Ovary (tissue), 9 donors: ENCODE results near the gene RMDN2. TPM values are rescaled to one million over a fixed set of nuclear protein-coding genes. Genes with fewer than 3 reads are reported as not detected.

Experiments used
- DNase-seq, 5 donors: peaks; one replicate each; pipeline ENCODE4 v3.0.0-alpha.2; 2019 to 2020
- H3K27ac ChIP-seq, 2 donors: fragments of 200-600 bp; one replicate each; pipeline versions ENCODE4 v1.5.1 to v1.8.0; 2019 to 2022
- H3K27me3 ChIP-seq: fragments of 200-600 bp; one replicate; pipeline ENCODE4 v1.8.0; 2022
- H3K36me3 ChIP-seq: fragments of 200-600 bp; sonication (generic); one replicate; pipeline ENCODE4 v1.5.1; 2019
- H3K4me1 ChIP-seq: one replicate; pipeline ENCODE4 v1.8.1; 2013; ENCODE audit warnings: mild to moderate bottlenecking, moderate library complexity; ENCODE audit not compliant: insufficient read depth
- H3K4me3 ChIP-seq: fragments of 200-600 bp; sonication (generic); one replicate; pipeline ENCODE4 v1.5.1; 2017
- H3K9me3 ChIP-seq, 2 donors: fragments of 200-600 bp in 1 of 2; sonication (generic) in 1 of 2; one replicate each; pipeline versions ENCODE4 v1.5.1 to v1.8.1; 2013 to 2019; ENCODE audit warnings: mild to moderate bottlenecking in 1 of 2, moderate library complexity in 1 of 2
- EP300 ChIP-seq: sonication (generic); formaldehyde crosslinking; IDR thresholded peaks from one replicate; pipeline ENCODE4 v1.6.1; 2017; ENCODE audit warnings: antibody characterized with exemption
- POLR2A ChIP-seq: fragments of 450-650 bp; IDR thresholded peaks from one replicate; pipeline ENCODE4 v1.6.1; 2017; ENCODE audit warnings: antibody characterized with exemption, mild to moderate bottlenecking, moderate library complexity
- WGBS, 3 donors: extraction: QIAGEN DNeasy Blood & Tissue Kit in 1 of 3; methylation state at CpG; one replicate each; pipeline versions ENCODE4 v1.1.5 to v1.1.7; 2013 to 2017; 5-methylcytosine and 5-hydroxymethylcytosine counted together
- intact Hi-C, 4 donors: fragments of 100-400 bp; cut with DNase I; formaldehyde crosslinking; loops; one replicate each; pipeline versions ENCODE4 v1.11.0 to v1.15.1; 2022 to 2023
- polyA plus RNA-seq, 2 donors: library from polyadenylated mRNA; stranded (reverse); fragments of 200-250 nt in 1 of 2; fragments of 350-450 nt in 1 of 2; fragmentation: Illumina TruSeq in 1 of 2; extraction: RNeasy Lipid Tissue Mini Kit (QIAGEN cat#74804) in 1 of 2; gene quantifications; one replicate each; pipeline ENCODE4 v1.2.3, GENCODE V29; 2013 to 2014
- total RNA-seq, 7 donors: library from RNA; depleted of rRNA in 2 of 7; stranded (reverse); fragments of >200 nt in 2 of 7; fragmentation: NEBNext Ultra II Directional in 3 of 7; extraction: Animal tissue kit (Norgen Biotek cat#: 25700) in 3 of 7; gene quantifications; one replicate each; pipeline versions ENCODE4 v1.1.0 to v1.2.4, GENCODE V29; 2016 to 2023
- TF ChIP-seq, protein P1 (sequence below), 3 donors: fragments of 450-650 bp in 2 of 3; fragments of 200-600 bp in 1 of 3; IDR thresholded peaks; one replicate each; pipeline versions ENCODE4 v1.5.1 to v1.8.0; 2016 to 2022; ENCODE audit warnings: antibody characterized with exemption in 3 of 3, mild to moderate bottlenecking in 1 of 3
- donor health status: DM: no; HTN: no; CAD: no; lungs with moderate emphysema.
- donor health status: DM: no; HTN: no; CAD: no.
- donor health status: Bipolar disorder and iron deficiency.
- donor health status: DM: yes; HTN: yes; CAD: no.
- donor health status: DM: no; HTN: no; CAD: no.
- donor health status: DM: yes; HTN: yes; CAD: no.

Gene RMDN2
- total and polyA plus RNA-seq, 9 donors = 4.7 to 60.9 (median 6.4) TPM

DNA sequence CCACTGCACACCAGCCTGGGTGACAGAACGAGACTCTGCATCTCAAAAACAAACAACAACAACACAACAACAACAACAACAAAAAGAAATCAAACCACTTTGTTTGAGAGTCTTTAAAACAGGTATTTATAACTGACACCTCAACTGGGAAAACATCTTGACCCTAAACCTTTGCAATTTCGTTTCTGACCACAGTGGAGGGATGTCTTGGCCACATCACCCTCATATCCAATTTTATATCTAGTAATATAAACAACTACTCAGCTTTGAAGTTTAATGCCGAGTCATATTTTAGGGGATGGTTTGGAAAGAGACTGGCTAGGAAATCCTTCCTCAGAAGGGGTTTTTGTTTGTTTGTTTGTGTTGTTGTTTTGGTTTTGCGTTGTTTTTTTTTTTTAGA is 37.8 kb upstream of the RMDN2 start:
- H3K27ac ChIP-seq = no peak overlapping the region
- intact Hi-C loops = no loop called here
- no peaks in the 10 kb centered on the region for H3K27me3 ChIP-seq
- no peaks in the 10 kb centered on the region for H3K4me1 ChIP-seq
- no peaks in the 10 kb centered on the region for H3K9me3 ChIP-seq
- no peak overlapping the region for H3K4me3 ChIP-seq
- 70 to 73% (median 70%) methylated on average over 4 of the region's 4 CpGs for WGBS, 3 donors
- TF ChIP-seq POLR2A (no peak), EP300 (no peak)
- TF ChIP-seq, protein P1, sequence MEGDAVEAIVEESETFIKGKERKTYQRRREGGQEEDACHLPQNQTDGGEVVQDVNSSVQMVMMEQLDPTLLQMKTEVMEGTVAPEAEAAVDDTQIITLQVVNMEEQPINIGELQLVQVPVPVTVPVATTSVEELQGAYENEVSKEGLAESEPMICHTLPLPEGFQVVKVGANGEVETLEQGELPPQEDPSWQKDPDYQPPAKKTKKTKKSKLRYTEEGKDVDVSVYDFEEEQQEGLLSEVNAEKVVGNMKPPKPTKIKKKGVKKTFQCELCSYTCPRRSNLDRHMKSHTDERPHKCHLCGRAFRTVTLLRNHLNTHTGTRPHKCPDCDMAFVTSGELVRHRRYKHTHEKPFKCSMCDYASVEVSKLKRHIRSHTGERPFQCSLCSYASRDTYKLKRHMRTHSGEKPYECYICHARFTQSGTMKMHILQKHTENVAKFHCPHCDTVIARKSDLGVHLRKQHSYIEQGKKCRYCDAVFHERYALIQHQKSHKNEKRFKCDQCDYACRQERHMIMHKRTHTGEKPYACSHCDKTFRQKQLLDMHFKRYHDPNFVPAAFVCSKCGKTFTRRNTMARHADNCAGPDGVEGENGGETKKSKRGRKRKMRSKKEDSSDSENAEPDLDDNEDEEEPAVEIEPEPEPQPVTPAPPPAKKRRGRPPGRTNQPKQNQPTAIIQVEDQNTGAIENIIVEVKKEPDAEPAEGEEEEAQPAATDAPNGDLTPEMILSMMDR (IDR thresholded peaks at IDR 0.05) = no peak
- H3K36me3 ChIP-seq = no peaks in the 10 kb centered on the region
- no peak for DNase-seq

DNA sequence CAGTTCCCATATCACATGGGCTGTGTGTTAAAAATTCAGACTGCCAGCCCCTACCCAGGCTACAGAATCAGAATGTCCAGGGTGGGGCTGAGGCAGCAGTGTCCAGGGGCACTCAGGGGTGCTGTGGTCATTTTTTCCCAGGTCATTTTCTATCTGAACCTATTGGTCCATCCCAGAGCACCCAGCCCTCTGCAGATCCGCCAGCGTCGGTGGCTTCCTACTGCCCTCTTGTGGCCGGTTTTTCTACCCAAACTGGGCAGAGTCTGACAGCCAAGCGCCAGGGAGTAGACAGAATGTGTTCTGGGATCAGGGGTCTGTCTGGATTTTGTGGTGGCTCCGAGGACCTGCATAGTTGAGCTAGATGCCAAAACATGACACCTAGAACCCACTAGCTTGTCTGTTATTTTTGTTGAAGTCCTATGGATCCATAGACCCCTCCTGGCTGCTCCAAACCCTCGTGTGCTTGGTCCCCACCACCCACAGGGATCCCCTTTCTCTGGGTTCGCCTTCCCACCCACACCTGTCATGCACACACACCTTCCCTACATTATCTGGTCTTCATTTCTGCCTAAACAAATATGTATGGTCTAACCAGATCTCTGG is 34.1 kb upstream of the RMDN2 start:
- no peak for TF ChIP-seq POLR2A
- TF ChIP-seq, protein P1 (IDR thresholded peaks at IDR 0.05) = peak in 2 of 3 donors; percentile 22 to 30
- no peak for TF ChIP-seq EP300
- no peak overlapping the region for H3K27ac ChIP-seq
- peaks cover 6% of the 10 kb centered on the region for H3K4me1 ChIP-seq
- intact Hi-C loops = no loop called here
- peak; percentile 32 to 64 (median 56) for DNase-seq
- H3K27me3 ChIP-seq = no peaks in the 10 kb centered on the region
- H3K36me3 ChIP-seq = no peaks in the 10 kb centered on the region
- no peaks in the 10 kb centered on the region for H3K9me3 ChIP-seq
- WGBS, 3 donors = 26 to 28% (median 27%) methylated on average over 8 of the region's 8 CpGs
- no peak overlapping the region for H3K4me3 ChIP-seq

DNA sequence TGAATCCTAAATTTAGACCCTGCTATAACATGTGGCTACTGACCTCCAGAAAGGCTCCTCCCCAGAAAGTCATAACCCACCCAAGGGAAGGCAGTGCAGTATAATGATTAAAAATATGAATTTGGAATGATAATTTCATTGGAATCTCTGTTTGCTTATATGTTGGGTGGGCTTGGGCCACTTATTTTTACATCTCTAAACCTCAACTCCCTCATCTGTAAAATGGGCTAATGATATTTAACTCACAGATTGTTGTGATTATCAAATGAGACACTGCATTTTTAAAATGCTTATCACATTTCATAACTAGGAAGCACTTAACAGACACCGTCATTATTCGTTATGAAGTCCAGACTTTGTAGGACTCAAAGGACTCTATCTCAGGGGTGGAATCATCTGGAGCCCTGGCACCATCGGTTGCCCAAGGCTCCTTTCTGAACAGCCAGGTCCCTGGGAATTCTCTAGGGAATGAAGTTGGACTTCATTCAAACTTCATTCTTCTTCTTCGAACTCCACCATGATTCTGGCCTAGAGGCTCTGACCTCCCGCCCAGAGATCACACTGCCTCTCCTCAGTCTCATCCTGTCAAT is 33.1 kb upstream of the RMDN2 start:
- TF ChIP-seq POLR2A = no peak
- no peak for TF ChIP-seq EP300
- TF ChIP-seq, protein P1 (IDR thresholded peaks at IDR 0.05) = no peak
- Histone ChIP-seq H3K27me3 (no peaks in the 10 kb centered on the region), H3K36me3 (no peaks in the 10 kb centered on the region), H3K27ac (no peak overlapping the region), H3K9me3 (no peaks in the 10 kb centered on the region), H3K4me3 (no peak overlapping the region), H3K4me1 (peaks cover 6% of the 10 kb centered on the region)
- intact Hi-C loops = no loop called here
- no peak for DNase-seq
- WGBS, 3 donors = 56 to 72% (median 58%) methylated on average over 5 of the region's 5 CpGs

DNA sequence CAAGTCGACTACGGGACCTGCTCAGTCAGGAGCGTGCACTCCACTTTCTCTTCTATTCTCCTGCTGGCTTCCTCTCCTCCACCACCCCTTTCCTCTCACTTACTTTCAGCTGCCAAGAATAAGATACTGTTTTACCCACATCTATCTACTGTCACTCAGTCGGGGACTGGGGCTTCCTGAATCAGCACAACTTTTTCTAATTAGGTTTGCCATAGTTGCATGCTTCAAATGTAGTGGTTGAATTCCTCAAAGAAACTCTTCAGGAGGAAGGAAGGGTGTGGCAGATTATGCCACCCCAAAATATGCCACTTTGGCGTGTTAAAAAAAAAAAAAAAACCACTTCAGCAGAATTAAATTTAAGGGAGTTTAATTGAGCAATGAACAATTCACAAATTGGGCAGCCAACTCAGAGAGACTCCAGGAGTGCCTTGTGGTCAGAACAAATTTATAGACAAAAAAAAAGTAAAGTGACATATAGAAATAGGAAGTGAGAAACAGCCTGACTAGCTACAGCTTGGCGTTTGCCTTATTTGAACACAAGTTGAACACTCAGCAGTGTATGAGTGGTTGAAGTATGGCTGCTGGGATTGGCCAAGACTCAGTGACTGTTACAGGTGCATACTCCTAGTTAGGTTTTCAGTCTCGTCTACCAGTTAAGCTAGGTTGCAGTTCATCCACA is 32.5 kb upstream of the RMDN2 start:
- DNase-seq = no peak
- Histone ChIP-seq H3K36me3 (no peaks in the 10 kb centered on the region), H3K4me3 (no peak overlapping the region), H3K9me3 (no peaks in the 10 kb centered on the region), H3K4me1 (peaks cover 6% of the 10 kb centered on the region), H3K27ac (no peak overlapping the region), H3K27me3 (no peaks in the 10 kb centered on the region)
- TF ChIP-seq EP300 (no peak), POLR2A (no peak)
- TF ChIP-seq, protein P1 (IDR thresholded peaks at IDR 0.05) = no peak
- WGBS, 3 donors = 71 to 76% (median 72%) methylated on average over 7 of the region's 7 CpGs
- intact Hi-C loops = no loop called here
